Inflammatory macrophage (primary cell): ENCODE measurements around the gene COL17A1.

Experiments used
- DNase-seq, 2 donors: peaks; one replicate each; pipeline ENCODE4 v3.0.0-alpha.2; 2020 to 2022

COL17A1 gene

DNA sequence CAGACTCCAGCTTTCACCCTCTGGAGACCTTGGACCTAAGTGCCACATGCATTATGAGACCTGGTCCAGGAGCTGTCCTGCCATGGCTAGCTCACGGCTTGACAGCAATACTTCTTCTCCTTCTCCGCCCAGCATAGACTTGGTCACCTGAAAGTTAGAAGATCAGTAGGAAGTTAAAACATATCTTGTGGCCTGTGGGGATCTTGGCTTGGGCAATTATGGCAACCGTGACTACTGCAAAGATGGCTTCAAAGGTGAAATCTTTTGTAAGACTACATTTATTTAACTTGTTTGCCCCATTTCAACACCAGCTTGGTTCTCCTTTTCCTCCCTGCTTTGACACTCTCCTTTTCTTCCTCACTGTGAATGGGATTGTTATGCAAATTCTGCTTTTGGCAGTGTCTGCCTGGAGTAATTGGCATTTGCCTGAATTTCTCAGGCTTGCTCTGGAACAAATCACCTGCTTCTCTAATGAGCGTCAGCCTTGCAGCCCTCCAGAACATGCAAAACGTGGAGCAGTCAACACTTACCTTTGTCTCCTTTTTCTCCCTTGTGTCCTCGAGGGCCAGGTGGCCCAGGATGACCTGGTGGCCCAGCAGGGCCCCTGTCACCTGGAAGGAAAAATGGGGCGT is 53.4 kb downstream of the COL17A1 start:
- peak in 1 of 2 donors; percentile 6 for DNase-seq

DNA sequence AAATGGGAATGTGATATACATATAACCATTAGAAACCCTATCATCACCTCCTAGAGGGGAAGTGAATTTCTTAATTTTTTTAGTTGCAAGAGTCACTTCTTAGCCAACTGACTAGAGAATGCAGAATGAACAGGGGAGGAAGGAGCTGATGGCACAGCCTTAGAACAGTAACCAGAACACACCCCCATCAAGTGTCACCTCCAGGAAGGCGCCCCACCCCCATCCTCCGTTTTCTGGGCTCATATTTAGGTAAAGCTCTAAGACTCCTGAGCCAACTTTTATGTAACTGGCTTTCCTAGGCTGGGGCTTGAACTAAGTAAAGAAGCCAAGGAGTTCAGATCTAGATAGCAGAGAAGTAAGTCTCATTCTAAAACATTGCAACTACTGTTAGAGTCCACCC is 54.0 kb downstream of the COL17A1 start:
- peak in 1 of 2 donors; percentile 22 for DNase-seq

DNA sequence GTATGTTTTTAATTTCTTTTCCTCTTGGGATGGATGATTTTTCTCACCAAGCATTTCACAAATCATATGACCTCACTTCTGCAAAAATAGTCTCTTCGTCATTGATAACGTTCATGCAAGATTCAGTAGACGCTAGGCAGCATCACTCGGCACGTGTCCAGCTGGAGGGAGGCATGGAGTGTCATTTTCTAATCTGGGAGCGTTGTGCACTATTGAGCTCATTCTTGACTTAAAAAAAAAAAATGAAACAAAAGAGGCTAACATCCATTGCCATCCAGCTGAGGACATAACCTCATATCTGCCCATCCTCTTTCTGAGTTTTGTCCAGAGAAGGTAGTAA is 56.2 kb downstream of the COL17A1 start:
- no peak for DNase-seq

DNA sequence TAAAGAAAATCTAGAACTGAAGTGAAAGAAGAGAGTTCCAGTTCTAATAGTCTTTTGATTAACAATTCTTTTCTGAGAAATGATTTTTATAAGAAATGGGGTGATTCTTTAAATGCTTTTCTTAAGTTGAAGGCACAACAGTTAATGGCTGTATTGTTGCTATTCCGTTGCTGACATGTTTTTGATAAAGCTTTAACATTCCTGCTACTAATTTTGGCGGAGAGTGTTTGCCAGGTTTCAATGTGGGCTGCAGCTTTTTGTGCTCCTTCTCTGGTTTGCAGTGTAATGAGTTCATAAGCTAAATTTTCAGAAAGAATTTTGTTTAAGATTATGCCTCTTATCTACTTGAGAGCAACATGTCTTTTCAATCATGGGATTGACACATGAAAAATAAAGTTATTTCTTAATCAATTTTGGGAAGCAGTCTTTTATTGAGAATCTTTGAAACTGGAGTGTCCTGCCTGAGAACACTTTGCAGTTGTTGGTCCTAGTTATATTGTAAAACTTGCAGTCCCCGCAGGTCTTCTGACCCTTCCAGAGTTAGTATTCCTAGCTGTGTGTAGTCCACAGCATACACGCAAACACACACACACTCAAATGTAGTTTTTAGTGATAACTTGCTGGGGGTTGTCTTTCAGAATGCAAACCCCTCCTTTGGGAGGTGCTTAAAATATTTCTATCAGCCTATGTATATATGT is 56.7 kb downstream of the COL17A1 start:
- DNase-seq: no peak

DNA sequence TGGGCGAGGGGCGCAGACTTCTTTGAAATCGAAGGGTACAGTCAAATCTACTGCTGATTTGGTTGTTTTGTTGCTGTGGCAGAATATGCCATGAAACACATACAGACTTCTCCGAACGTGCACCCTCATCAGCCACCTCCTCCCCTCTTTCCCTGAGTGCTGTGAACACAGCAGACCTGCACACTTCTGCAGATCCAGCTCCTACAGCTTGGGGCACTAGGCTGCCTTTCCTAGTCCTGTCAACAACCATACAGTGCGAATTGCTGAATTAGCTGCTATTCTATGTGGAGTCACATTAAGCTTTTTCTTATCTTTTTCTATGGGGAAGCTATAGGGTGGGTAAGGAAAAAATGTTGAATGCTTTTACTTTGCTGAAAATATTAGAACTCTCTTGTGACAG is 57.5 kb downstream of the COL17A1 start:
- DNase-seq: no peak

DNA sequence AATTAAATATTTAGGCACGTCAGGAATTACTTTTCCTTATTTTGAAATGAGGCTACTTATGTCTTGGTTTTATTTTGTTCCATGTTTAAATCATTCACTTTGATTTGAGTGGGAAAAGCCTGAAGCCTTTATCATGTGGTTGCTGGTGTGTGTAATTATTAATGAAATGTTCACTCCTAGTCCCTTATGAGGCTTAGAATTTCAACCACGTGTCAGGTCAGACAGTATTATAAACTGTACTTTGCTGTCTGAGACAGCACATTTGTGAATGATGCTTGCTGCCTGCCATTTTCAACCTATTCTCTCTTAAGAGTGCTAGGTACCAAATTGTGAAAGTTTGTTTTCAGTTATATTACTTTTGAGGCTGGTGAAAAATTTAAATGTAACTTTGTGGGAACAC is 58.9 kb downstream of the COL17A1 start:
- DNase-seq: no peak

DNA sequence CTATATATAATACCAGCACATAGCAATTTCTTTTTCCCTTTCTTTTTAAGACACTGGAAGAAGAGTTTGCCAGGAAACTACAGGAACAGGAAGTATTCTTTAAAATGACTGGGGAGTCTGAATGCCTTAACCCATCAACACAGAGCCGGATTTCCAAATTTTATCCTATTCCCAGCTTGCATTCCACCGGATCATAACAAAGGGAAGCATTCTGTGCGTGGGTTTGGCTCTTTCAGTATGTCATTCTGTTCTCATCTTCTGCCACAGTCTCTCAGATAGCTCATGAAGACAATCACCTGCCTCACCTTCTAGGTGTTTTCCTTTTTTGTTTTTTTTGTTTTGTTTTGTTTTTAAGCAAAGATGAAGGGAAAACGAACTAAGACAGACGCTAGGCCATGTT is 60.2 kb downstream of the COL17A1 start:
- DNase-seq: no peak

DNA sequence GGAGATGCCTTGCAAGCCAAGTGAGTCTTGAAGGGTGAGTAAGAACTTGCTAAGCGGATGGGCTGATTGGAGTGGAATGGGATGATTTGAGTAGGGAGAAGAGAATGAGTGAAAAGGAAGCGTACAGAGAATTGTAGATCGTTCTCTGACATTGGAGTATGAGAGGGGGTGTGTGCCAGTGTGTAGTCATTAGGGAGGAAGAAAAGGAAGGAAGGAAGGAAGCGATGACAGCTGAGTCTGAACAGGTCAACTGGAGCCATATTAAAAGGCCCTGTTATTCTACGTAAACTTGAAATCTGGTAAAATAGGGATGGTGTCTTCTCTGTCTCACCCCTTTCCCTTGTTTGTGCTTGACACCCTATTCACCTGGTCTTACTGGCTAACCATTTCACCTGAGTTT is 63.7 kb downstream of the COL17A1 start:
- no peak for DNase-seq

DNA sequence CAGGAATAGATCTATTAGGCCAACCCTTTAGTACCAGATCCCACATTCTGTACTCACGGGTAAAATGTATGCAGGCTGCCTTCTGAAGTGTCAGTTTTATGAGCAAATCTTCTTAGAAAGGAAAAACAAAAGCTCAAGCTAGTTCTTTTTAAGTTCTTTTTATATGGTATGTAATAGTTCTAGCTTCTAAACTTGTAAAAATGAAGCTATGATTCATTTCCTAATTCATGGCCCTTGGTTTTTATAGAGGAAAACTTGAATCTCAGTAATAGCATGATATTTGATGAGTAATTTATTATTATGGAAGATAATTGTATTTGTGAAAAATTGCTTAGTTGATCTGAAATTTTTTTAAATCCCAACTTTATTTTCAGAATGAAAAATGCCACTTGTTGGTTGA is 64.4 kb downstream of the COL17A1 start:
- DNase-seq: no peak

DNA sequence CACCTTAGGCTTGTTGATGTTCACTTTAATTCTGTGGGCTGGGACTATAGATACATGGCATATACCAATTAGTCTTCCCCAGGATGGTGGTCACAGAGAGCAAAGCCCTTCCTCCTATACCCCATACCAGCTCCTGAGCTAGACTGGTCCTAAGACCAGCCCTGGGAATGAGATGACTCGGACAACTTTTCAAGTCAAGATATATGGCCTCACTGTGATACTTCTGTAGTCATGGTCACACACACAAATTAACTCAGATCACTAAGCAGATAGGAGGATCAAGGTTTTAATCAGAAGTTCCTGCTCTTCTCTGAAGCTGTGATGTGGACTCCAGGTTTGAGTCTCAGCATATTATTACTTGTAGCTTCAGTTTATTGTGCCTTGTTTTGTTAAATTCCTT is 65.7 kb downstream of the COL17A1 start:
- no peak for DNase-seq

DNA sequence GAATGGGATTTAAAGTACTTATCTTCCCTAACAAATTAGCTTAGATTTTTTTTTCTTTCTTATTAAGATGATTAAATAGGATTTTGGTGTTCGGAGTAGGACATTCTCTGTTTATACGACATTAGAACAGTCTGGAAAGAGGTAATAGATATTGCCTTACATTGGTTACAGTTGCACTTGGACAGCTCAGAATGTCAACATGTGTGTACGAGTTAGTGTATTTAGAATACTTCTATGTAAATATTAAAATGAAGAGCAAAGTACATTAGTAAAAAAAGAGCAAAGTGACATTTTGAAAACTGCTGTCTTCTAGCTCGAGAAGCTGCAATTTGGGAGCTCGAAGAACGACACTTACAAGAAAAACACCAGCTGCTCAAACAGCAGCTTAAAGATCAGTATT is 67.2 kb downstream of the COL17A1 start:
- DNase-seq: no peak

DNA sequence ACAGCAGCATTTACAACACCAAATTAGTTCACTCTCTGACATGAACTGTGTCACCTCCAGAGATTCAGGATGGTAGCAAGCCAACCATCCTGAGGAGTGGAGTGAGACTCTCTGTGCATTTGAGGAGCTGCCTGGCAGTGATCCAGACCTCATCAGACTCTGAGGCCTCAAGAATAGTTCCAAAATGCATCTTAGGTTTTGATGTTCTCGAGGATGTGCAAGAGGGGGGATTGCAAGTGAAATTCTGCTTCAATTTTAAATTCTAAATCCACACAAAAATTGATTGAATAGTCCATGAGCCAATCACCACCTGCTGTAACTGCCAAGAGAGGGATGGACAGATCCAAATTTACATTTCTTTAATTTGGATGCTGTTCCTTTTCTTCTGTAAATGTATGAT is 69.0 kb downstream of the COL17A1 start:
- no peak for DNase-seq

DNA sequence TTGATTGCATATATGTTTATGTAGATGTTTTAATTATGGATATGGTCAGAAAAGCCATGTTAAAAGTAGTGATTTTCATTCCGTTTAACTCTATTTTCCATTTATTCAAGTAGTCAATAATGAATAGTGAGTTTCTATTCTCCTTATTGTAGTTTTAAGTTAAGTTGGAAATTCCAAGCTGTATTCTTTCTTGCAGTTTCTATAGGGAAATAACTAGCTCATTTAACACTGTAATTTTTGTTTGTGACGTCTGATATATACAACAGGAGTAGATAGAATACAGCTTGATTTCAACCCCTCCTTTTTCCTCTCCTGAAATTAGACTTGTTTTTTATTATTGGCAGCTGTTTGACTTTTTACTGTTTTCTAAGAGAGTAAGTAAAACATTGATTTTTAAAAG is 71.5 kb downstream of the COL17A1 start:
- no peak for DNase-seq

DNA sequence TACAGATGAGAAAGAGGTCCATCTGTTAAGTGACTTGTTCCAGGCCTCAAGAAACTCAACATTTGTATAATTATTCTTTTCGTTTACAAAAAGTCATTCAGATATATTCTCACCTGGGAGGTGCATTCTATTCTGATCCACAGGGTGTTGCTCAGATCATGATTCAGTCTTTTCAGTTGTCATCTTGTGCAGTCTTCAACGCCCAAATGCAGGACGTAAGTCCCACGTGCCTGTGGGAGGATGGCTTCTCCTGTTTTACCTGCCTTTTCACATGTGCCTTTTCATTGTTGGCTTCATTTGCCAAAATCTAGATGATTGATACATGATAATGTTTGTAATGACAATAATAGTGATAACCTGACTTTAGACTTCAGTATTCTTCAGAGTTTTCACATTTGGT is 72.2 kb downstream of the COL17A1 start:
- DNase-seq: no peak

DNA sequence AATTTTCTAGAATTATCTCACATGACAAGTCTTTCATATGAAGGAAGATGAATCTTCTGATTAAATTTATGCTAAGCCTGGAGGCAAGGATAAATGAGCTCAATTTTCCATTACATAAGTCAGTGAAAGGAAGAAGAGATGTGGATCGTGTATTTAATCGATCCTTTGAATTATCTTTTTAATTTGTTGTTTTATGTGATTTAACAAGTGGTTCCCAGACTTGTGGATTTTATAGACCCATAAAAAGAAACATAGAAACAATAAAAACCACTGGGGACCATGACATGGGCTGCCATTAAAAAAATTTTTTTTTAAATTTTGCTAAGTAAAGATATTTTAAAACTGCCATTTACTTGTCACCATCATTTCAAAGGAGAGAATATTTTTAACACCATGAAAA is 73.8 kb downstream of the COL17A1 start:
- no peak for DNase-seq

DNA sequence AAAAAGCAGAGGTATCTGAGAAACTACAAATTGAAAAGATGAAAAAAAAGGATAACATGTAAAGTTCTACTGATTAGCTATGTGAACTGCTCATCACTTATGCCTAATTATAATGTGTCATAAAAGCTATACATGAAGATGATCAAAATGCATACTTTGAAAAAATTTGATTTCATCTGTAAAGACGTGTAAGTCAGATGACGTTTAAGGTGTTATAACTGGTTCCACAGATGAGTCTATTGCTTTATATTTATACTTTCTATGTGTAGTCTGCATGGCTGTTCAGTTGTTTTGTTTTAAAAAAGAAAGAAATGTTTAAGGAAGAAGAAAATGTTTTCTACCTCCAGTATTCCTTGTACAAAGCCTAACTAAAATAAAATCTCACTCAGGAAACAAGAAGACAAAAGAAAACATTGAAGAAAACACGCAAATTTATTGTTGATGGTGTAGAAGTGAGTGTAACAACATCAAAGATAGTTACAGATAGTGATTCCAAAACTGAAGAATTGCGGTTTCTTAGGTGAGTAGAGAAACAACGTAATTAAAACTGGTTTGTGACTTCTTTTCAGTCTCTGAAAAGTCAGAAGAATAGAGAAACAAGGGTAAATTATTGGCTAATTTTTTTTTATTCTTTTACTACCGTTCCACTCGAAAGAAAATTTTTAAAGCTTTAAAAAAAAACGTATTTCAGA is 80.4 kb downstream of the COL17A1 start:
- DNase-seq: no peak

DNA sequence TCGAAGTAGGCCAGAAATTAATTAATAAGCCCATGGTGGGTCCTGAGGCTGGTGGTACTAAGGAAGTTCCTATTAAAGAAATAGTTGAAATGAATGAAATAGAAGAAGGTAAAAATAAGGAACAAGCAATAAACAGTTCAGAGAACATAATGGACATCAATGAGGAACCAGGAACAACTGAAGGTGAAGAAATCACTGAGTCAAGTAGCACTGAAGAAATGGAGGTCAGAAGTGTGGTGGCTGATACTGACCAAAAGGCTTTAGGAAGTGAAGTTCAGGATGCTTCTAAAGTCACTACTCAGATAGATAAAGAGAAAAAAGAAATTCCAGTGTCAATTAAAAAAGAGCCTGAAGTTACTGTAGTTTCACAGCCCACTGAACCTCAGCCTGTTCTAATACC is 82.8 kb downstream of the COL17A1 start:
- DNase-seq: peak; percentile 52 to 73

DNA sequence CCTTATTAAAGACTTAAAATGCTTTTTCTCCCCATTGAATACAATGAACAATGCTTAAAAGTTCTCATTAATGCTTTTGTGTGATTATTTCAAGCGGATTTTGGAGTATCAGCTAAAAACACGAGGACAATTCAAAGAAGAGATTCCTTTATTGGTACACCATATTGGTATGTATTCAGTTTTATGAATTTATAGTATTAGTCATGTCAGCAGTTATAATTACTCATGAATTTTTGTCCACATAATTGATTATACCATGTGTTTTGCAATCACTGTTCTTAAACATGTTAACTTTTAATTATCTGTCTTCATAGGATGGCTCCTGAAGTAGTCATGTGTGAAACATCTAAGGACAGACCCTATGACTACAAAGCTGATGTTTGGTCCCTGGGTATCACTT is 86.9 kb downstream of the COL17A1 start:
- no peak for DNase-seq

DNA sequence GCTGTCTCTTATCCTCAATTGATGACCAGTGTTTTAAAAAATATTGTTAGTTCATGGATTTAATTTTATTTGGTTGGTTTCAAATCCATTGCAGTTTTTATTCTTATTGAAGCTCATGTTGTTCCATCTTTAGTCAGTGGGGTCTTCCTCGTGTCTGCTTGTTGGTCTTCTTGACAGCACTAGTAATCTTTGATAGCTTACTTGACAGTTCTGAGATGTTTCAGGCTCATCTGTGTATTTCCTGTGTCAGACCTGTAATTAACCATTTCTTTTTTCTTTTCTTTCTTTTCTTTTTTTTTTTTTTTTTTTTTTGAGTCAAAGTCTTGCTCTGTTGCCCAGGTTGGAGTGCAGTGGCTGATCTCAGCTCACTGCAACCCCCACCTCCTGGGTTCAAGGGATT is 90.5 kb downstream of the COL17A1 start:
- no peak for DNase-seq

DNA sequence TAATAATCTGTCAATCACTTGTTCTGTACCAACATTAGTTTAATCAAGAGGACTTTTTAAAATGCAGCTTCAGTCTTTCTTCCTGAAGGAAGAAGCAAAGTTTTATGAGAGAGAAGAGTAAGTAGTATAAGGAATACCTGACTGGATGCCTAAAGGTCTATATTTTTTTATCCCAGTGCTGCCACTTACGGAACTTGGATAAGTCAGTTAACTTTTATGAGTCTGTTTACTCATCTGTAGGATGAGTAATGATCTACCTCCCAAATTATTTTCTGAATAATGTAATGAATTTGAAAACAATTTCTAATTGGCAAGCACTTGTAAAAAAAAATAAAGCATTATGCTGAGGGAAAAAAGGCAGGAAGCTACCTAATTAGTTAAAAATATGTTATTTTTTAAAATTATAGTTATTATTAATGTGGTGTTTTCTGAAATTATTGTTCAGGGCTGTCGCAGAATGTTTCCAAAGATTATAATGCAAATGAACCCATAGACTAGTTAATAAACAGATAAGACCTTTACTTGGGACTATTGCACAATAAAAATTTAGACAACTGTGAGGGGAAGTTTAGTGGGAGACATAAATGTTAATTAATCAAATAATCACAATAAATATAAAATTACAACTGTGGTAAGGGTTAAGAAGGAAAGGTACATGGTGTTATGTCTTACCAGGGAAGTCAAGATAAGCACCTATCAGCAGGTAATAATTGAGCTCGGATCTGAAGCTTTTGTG is 94.1 kb downstream of the COL17A1 start:
- DNase-seq: no peak

DNA sequence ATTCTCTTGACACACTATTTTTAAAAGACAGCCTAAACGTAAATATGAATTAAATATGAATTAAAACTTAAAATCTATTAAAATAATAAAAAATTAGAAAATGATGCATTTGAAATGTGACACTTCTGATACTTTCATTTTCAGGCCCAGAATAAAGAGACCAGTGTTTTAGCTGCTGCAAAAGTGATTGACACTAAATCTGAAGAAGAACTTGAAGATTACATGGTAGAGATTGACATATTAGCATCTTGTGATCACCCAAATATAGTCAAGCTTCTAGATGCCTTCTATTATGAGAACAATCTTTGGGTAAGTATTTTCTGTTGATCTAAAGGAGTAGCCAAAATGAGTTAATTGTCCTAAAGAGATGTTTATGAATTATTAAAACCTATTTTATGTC is 95.1 kb downstream of the COL17A1 start:
- DNase-seq: no peak

DNA sequence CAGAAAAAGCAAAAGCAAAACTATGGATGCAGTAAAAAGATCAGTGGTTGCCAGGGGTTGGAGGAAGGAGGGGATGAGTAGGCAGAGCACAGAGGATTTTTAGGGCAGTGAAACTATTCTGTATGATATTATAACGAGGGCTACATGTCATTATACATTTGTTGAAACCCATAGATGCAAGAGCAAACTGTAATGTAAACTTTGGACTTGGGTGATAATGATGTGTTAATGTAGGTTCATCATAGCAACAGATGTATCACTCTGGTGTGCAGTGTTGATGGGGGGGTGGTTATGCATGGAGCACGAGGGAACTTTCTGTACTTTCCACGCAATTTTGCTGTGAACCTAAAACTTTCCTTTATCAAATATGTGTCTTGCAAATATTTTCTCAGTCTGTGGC is 95.6 kb downstream of the COL17A1 start:
- no peak for DNase-seq

DNA sequence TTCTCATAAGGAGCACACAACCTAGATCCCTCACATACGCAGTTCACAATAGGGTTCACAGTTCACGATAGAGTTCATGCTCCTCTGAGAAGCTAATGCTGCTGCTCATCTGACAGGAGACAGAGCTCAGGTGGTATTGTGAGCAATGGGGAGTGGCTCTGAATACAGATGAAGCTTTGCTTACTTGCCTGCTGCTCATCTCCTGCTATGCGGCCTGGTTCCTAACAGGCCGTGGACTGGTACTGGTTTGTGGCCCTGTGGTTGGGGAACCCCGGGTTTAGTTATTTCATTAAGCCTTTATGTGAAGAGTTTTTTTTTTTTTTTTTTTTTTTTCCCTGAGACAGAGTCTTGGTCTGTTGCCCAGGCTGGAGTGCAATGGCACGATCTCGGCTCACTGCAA is 99.3 kb downstream of the COL17A1 start:
- no peak for DNase-seq

DNA sequence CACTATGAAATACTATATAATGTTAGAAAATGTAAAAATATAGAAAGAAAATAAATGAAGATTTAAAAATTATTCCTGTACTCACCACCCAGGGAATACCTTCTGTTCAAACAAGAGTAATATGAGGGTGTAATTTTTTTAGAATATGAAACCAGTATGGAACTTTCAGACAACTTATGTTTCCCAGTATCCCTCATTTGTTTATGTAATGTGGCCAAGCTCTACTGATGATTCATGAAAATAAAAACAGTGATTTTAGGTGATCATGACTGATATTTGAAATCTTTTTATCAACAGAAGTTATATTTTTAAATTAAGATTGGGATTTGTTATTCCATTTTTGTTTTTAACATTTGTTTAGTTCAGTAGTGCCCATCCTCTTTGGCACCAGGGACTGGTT is 100.0 kb downstream of the COL17A1 start:
- no peak for DNase-seq
